ENCODE measurements around the gene SLCO2A1.

SLCO2A1 gene

DNA sequence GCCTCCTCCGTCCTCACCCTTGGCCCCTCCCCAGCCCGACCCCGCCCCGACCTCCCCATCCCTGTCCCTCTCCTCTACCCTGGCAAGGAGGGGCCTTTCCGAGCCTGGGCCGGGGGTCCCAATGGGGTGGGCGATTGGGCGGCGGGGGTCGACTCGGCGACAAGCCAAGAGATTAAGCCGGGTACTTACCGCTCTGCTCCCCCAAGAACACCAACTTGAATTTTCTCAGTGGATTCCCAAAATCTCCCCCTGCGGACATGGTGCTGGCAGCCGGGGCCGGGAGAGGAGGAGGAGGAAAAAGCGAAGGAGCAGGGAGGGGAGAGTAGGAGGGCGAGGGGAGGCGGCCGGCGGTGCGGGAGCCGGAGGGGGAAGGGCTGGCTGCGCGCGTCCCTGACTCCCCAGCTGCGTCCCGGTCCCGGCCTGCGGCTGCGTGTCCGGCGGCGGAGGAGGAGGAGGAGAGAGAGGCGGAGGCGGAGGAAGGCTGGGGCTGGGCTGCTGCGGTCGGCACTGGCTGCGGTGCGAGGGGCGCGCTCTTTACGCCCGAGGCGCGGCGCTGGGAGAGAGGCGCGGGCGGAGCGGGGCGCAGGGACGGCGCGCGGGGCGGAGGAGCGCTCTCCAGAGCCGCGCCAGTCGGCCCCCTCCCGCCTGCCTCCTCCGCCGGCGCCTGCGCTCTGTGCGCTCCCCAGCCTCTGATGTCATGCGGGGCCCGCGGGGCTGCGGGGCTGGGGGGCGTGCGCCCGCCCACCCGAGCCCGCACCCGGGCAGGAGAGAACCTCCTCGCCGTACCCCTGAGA, 134.3 kb downstream of the SLCO2A1 start, which contains the start of gene RAB6B:
RAB6B (minus strand) TSS at position 675 of the 794 bp plus-strand sequence; CDS start at position 259, 416 bp downstream.
- DNase-seq: peak; percentile 43

DNA sequence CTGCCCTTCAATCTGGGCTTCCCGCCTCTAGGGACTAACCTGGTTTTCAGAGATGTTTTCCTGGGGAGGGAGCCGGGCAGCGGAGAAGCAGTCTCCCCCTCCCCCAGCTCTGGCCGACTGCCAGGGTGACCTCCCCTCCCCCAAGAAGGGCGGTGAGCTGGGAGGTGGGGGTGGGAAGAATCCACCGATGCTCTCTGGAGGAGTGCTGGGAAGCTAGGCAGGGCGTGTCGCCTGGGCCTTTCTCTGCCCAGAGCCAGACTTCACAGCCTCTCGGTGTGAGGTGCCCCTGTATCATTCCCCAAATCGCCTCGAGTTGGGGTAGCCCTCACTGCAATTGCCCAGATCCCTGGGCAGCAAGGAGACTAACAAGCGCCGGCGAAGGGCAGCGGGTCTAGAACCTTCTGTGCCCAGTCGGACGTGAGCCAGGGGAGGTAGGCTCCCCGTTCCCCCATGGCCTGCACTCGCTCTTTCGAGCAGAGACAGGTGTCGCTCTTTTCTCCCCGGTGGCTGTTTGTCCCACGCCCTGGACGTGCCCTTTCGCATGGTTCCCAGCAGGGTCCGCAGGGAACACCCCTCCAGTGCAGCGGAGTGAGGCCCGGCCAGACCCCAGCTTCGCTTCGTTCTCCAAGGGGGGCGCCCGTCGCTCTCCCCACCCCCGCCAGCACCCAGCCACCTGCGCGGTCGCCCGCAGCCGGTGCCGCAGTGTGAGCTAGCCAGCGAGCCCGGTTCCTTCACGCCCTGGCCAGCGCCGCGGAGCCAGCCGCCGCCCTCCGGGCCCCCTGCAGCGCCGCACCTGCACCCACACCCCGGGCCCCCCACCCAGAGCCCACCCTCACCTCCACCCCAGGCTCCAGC, 135.1 kb downstream of the SLCO2A1 start:
- no peak for DNase-seq

DNA sequence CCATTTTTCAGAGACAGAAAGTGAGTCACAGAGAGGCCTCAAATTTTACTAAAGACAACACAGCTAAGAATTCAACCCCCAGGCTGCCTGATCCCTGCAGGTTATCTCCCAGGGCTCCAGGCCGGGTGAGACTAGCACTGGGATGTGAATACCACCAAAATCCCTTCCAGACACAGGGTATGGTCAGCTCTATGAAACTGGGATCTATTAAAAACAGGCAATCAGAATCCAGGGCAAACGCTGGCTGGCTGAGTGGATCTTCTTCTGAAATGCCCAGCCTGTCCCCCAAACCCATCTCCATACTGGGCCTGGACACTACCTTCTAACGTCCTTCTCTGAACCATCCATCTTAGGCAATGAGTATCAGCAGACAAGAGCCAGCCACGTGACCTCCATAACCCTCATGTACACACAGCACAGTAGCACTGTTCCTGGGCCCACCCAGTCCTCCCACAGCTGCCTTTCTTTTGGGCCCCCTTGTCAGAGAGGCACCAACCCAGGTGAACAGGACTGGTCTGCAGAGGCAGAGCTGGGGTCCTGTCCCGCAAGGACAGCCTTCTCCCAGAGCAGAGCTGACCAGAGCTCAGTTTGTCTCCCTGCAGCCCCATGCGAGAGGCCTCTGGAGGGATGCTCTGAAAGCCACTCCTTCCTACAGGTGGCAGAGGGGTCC, 135.9 kb downstream of the SLCO2A1 start:
- no peak for DNase-seq

DNA sequence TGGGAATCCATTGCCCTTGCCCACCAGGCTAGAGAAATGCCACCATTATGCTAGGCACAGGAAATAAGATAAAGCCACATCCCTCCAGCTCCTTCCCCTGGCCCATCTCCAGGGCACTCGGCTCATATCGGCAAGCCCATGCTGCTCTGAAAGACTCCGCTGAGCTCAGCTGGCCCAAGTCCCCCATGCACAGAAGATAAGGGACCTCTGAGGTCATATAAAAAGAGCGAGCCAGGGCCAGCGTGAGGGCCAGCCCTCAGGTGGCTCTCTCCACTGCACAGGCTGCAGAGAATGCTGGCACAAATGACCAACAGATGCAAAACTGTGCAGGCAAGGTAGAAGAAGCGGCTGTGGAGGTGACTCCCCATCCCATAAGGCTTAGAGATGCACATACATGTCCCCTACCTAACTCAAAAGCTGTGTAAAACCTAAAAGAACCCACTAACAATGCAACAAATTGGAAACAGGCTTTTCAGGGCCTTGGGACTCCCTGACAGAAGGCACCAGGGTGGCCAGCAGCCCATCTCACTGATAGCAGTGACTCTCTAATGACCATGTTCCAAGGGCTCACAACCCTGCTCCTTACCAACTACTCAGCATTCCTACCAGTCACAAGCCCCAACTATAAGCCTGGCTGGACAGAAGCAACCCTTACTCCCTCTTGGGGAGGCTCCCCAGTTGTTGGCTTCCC, 137.0 kb downstream of the SLCO2A1 start:
- DNase-seq: no peak

DNA sequence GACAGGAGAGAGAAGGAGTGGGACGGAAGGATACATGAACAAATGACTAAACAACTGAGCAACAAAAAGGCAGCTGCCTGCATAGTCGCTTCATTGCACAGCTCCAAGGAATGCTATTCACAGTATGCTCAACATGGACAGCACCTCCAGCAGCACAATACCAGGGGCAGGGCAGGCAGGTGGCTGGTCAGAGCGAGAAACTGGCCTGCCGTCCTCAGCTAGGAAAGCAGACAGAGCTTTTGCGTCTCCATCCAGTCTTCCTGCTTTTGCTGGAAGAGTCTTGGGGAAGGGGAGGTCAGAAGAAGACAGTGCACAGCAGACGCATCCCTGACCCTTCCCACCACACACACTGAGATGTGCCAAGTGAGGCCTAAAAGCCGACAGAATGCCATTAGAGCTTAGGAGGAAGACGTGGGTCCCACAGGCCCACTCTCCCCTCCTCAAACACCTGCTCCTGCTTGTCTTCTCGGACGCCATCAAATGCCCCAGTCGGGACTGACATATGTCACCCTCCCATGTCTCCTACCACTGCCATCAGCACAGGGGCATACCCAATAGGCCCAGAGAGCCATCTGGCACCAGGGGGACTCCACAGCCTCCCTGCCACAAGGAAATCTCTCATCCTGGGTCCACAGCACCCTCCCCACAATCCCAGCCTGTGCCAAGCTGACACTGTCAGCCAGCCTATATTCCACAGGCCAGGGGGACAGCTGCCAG, 137.9 kb downstream of the SLCO2A1 start:
- DNase-seq: no peak

GRCh38 chr3:133890972-133891644, 138.6 kb downstream of the SLCO2A1 start:
- no peak for DNase-seq

- no peak for DNase-seq
Measured at GRCh38 chr3:133890037-133890436, 139.7 kb downstream of the SLCO2A1 start.

DNA sequence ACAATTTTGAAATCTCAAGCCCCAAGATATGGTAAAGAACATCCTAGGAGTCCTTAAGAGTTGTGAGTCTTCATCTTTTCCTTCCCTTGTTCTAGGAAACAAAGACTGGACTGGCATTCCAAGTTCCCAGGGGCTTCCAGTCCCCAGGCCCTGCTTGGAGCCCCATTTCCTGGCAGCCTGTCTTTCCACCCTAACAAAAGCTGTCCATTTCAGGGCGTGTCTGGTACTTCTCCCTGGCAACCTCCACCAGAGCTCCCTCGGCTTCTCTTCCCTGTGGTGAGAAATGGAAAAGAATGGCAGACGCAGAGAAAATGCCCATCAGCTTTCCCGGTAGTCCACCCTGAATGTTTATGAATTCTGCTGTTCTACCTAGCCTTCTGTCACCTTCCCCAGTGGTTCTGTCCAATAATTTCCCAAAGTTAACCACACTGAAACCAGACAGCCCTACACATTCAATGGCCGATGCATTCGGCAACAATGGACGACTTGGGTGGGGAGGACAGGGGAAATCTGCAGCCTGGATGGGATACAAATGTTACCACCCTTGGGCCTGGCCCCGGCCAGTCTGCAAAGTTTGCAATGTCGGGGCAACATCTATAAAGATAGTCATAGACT, 140.9 kb downstream of the SLCO2A1 start:
- DNase-seq: no peak

- no peak for DNase-seq
Measured at GRCh38 chr3:133887803-133888703, 141.7 kb downstream of the SLCO2A1 start.

- no peak for DNase-seq
Measured at GRCh38 chr3:133887074-133887802, 142.5 kb downstream of the SLCO2A1 start.

GRCh38 chr3:133886031-133886722, 143.5 kb downstream of the SLCO2A1 start:
- no peak for DNase-seq

GRCh38 chr3:133884887-133885711, 144.6 kb downstream of the SLCO2A1 start:
- no peak for DNase-seq

DNA sequence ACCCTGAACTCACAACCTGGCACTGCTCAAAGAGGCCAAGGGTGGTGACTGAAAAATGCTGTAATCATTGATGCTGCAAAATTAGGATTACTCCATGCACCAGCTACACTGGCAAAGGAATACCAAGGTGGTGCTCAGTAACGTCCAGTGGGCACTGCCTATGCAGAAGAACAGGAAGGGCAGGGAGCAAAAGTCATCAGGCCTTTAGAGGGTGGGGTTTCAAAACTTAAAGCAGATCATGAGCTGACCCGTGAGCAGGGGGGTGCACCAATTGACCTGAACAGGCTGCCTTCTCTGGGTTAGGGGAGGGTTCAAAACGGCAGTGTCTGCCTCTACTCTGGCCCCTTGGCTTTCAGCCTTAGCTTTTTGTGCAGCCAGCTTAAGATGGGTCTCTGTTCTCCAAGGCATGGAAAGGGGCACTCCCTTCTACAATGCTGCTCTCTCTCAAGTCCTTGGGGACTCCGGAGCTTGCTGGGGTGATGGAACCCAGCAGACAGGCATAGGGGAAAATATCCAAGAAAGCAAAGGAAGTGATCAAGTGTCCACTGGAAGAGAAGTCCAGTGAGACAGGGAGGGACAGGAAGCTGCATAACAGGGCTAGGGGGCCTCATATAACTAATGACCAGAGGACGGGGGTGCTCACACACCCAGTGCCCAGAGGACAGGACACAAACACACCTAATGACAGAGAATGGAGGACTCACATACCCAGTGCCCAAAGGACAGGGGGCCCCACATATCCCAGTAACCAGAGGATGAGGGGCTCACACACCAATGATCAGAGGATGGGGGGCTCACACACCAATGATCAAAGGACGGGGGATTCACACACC, 145.5 kb downstream of the SLCO2A1 start:
- DNase-seq: no peak

- no peak for DNase-seq
Measured at GRCh38 chr3:133883641-133884040, 146.1 kb downstream of the SLCO2A1 start.

DNA sequence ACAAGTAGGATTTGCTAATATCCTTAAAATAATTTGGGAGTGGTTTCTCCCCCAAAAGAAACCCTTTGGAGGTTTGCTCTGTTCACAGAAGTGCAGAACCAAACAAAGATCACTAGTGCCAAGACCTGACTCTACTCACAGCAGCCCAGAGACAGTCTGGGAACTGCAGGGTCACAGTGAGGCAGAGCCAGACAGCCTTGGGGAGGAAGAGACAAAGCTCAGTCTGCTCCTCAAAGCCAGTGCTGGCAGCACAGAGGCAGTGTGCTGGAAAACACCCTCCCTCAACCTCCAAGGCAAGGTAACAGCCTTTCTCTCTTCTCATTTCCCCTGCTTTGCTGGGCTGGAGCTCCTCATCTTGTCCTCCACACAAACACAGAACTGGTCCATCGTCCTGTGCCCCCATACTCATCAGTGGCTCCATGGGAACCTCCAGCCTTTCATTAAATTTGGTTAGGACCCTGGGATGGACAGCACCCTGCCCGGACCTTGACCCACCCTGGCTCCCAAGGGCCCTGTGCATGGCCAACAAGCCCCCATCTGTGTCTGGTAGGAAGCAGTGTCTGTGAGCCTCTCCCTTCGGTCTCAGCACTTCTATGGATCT, 146.6 kb downstream of the SLCO2A1 start:
- DNase-seq: no peak
